Activated CD4-positive, alpha-beta T cell treated with anti-CD3 and anti-CD28 coated beads for 36 hours (primary cell): Measurements from ENCODE around the gene CATSPERB. TPM values are rescaled to one million over a fixed set of nuclear protein-coding genes. Genes with fewer than 3 reads are reported as not detected.
"Not testable (repeated sequence)": the region's sequence is repeated elsewhere in the genome, so short reads cannot be mapped to it uniquely, and the experiment has no call there.

Experiments used
- ATAC-seq: fragments of 200-7000 bp; cut with Tn5 transposase; one replicate; pipeline ENCODE4 v1.10.0; 2021; ENCODE audit warnings: mild to moderate bottlenecking, moderate library complexity
- CTCF ChIA-PET: fragments of 350-600 bp; sonication (Branson Sonifier 250); formaldehyde crosslinking; loops from one replicate; lab custom pipeline; 2021; ENCODE audit warnings: antibody characterized with exemption; lab: Charles Lee
- POLR2A ChIA-PET: fragments of 350-600 bp; sonication (Branson Sonifier 250); formaldehyde crosslinking; loops from one replicate; lab custom pipeline; 2021; ENCODE audit warnings: antibody characterized with exemption, inconsistent platforms; lab: Charles Lee
- DNase-seq: peaks from one replicate; pipeline ENCODE4 v3.0.0-alpha.2; 2020
- H3K27ac Mint-ChIP-seq: one replicate; pipeline ENCODE4 v1.8.0; 2021; ENCODE audit warnings: mixed read lengths
- H3K27me3 Mint-ChIP-seq: one replicate; pipeline ENCODE4 v1.8.0; 2021; ENCODE audit warnings: mixed read lengths
- H3K36me3 Mint-ChIP-seq: one replicate; pipeline ENCODE4 v1.8.0; 2021; ENCODE audit warnings: low read depth, mixed read lengths
- H3K4me1 Mint-ChIP-seq: one replicate; pipeline ENCODE4 v1.8.0; 2021; ENCODE audit warnings: mixed read lengths
- H3K4me3 Mint-ChIP-seq: one replicate; pipeline ENCODE4 v1.8.0; 2021; ENCODE audit warnings: mild to moderate bottlenecking, moderate library complexity, mixed read lengths
- H3K9me3 Mint-ChIP-seq: one replicate; pipeline ENCODE4 v1.8.0; 2021; ENCODE audit warnings: low read depth, mixed read lengths
- intact Hi-C, 2 experiments: fragments of 100-400 bp; cut with DNase I in 1 of 2; cut with micrococcal nuclease in 1 of 2; formaldehyde crosslinking; loops; one replicate each; pipeline versions ENCODE4 v1.14.2 to v1.15.1; 2022 to 2024; cut with DNase I, micrococcal nuclease
- total RNA-seq, 2 experiments: library from RNA; stranded (reverse); gene quantifications; one replicate each; pipeline ENCODE4 v1.2.3, GENCODE V29; 2021

CATSPERB gene
- total RNA-seq, 2 experiments from 2014 or later = 0.07 to 0.91 TPM

GRCh38 chr14:91575469-91576208, 156.2 kb downstream of the CATSPERB start:
- Mint-ChIP-seq H3K36me3 (no peaks in the 10 kb centered on the region), H3K9me3 (no peaks in the 10 kb centered on the region), H3K27ac (no peak overlapping the region), H3K27me3 (peaks cover 10% of the 10 kb centered on the region), H3K4me1 (peaks cover 18% of the 10 kb centered on the region), H3K4me3 (no peak overlapping the region)
- ChIA-PET POLR2A (interaction anchor here (0.7 kb wide), 1 partner anchor 326 kb away, joined by 5 read pairs; no protein-coding TSS in a partner anchor), CTCF (interaction anchor here (0.7 to 1.4 kb wide), 6 partner anchors 7 to 336 kb away, joined by 3 to 7 read pairs (median 4); no protein-coding TSS in a partner anchor)
- ATAC-seq (no peak), DNase-seq (no peak)
- intact Hi-C loops = no loop called here

- POLR2A ChIA-PET = no interaction called here
- intact Hi-C loops = loop anchor here in 1 of 2 experiments (1.0 kb wide), 3 partner anchors 64 to 262 kb away; partner anchors contain the start of gene PPP4R3A
- peak overlapping the region; percentile 56 for H3K27ac Mint-ChIP-seq
- H3K27me3 Mint-ChIP-seq = peaks cover 10% of the 10 kb centered on the region
- DNase-seq (peak; percentile 96), ATAC-seq (peak; percentile 91)
- H3K4me3 Mint-ChIP-seq = peak overlapping the region; percentile 76
- CTCF ChIA-PET = interaction anchor here (1.2 to 1.4 kb wide), 2 partner anchors 9 to 14 kb away, joined by 4 to 7 read pairs; no protein-coding TSS in a partner anchor
- H3K4me1 Mint-ChIP-seq = peaks cover 18% of the 10 kb centered on the region
- H3K36me3 Mint-ChIP-seq = no peaks in the 10 kb centered on the region
- no peaks in the 10 kb centered on the region for H3K9me3 Mint-ChIP-seq
These were observed 157.7 kb downstream of the CATSPERB start for GRCh38 chr14:91573894-91574837.

DNA sequence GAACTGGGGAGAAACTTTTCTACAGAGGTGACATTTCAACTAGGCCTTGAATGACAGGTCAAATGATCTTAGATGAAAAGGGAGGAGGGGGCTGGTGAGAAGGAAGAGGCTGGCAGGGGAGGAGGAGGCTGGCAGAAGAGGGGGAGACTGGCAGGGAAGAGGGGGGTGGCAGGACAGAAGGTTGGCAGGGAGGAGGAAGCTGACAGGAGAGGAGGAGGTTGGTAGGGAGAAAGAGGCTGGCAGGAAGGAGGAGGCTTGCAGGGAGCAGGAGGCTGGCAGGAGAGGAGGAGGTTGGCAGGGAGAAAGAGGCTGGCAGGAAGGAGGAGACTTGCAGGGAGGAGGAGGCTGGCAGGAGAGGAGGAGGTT, 158.4 kb downstream of the CATSPERB start:
- H3K4me3 Mint-ChIP-seq = peak overlapping the region; percentile 76
- no peaks in the 10 kb centered on the region for H3K9me3 Mint-ChIP-seq
- no peak overlapping the region for H3K27ac Mint-ChIP-seq
- H3K36me3 Mint-ChIP-seq = no peaks in the 10 kb centered on the region
- POLR2A ChIA-PET = no interaction called here
- no peak for ATAC-seq
- peaks cover 10% of the 10 kb centered on the region for H3K27me3 Mint-ChIP-seq
- DNase-seq = no peak
- peaks cover 18% of the 10 kb centered on the region for H3K4me1 Mint-ChIP-seq
- intact Hi-C loops = no loop called here
- CTCF ChIA-PET = no interaction called here

DNA sequence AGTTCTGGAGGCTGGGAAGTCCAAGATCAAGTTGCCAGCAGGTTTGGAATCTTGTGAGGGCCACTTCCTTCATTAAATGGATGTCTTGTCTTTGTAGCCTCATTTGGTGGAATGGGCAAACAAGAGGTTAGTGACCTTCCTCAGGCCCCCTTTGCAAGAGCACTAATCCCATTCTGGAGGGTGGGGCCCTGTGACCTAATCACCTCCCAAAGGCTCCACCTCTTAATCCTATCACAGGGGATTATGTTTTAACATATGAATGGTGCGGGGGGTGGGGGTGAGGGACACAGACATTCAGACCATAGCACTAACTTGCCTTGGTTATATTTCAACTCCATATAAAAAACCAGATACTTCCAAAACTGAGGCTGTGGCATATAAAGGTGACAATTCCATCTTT, 161.9 kb downstream of the CATSPERB start:
- Mint-ChIP-seq H3K36me3 (no peaks in the 10 kb centered on the region), H3K9me3 (no peaks in the 10 kb centered on the region), H3K27me3 (peaks cover 11% of the 10 kb centered on the region), H3K4me1 (peaks cover 17% of the 10 kb centered on the region), H3K27ac (no peak overlapping the region), H3K4me3 (no peak overlapping the region)
- CTCF ChIA-PET = no interaction called here
- intact Hi-C loops = no loop called here
- ATAC-seq (no peak), DNase-seq (no peak)
- POLR2A ChIA-PET = no interaction called here

- CTCF ChIA-PET = no interaction called here
- Mint-ChIP-seq H3K27me3 (peaks cover 6% of the 10 kb centered on the region), H3K9me3 (no peaks in the 10 kb centered on the region), H3K27ac (no peak overlapping the region), H3K4me3 (no peak overlapping the region), H3K36me3 (no peaks in the 10 kb centered on the region), H3K4me1 (peaks cover 9% of the 10 kb centered on the region)
- DNase-seq (no peak), ATAC-seq (no peak)
- POLR2A ChIA-PET = no interaction called here
- intact Hi-C loops = no loop called here
These were observed 162.6 kb downstream of the CATSPERB start for GRCh38 chr14:91569301-91569700.

DNA sequence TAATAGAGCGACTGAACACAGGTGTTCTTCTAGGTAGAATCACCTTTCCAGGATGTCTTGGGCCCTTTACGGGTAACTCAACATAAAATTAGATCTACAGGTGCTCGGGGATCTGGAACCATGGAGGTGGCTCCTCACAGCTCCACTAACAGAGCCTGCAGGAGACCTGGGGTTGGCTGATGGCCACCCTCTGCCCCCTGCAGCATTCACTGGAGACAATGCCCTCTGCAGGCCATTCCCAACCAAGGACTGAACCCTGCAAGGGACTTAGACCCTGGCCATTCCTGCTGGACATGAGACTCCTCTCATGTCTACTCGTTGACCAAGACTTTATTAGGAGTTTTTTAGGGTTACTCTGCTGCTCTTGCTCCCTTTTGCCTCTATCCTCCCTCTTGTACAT, 163.3 kb downstream of the CATSPERB start:
- ChIA-PET POLR2A (no interaction called here), CTCF (interaction anchor here (1.1 kb wide), 1 partner anchor 12 kb away, joined by 3 read pairs; no protein-coding TSS in a partner anchor)
- intact Hi-C loops = no loop called here
- Mint-ChIP-seq H3K4me1 (peaks cover 6% of the 10 kb centered on the region), H3K9me3 (no peaks in the 10 kb centered on the region), H3K27me3 (peaks cover 6% of the 10 kb centered on the region), H3K36me3 (no peaks in the 10 kb centered on the region), H3K27ac (no peak overlapping the region), H3K4me3 (no peak overlapping the region)
- DNase-seq (no peak), ATAC-seq (no peak)

- H3K4me1 Mint-ChIP-seq, H3K27ac Mint-ChIP-seq, POLR2A ChIA-PET, DNase-seq, intact Hi-C loops, H3K9me3 Mint-ChIP-seq, H3K27me3 Mint-ChIP-seq, ATAC-seq, H3K36me3 Mint-ChIP-seq, H3K4me3 Mint-ChIP-seq: not testable (repeated sequence)
- CTCF ChIA-PET = interaction anchor here (0.6 to 1.1 kb wide), 2 partner anchors 9 to 13 kb away, joined by 3 to 4 read pairs; no protein-coding TSS in a partner anchor
These were observed 164.1 kb downstream of the CATSPERB start for GRCh38 chr14:91567827-91568226.

DNA sequence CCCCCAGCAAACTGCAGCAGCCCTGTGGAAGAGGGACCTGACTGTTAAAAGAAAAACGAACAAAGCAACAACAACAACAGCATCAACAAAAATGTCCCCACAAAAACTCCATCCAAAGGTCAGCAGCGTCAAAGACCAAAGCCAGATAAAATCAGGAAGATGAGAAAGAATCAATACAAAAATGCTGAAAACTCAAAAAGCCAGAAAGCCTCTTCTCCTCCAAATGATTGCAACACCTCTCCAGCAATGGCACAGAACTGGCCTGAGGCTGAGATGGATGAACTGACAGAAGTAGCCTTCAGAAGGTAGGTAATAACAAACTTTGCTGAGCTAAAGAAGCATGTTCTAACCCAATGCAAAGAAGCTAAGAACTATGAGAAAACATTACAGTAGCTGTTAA, 176.4 kb downstream of the CATSPERB start:
- ATAC-seq (no peak), DNase-seq (no peak)
- Mint-ChIP-seq H3K27me3 (no peaks in the 10 kb centered on the region), H3K27ac (no peak overlapping the region), H3K9me3 (peaks cover 8% of the 10 kb centered on the region), H3K36me3 (no peaks in the 10 kb centered on the region), H3K4me1 (no peaks in the 10 kb centered on the region), H3K4me3 (no peak overlapping the region)
- ChIA-PET CTCF (no interaction called here), POLR2A (no interaction called here)
- intact Hi-C loops = no loop called here

GRCh38 chr14:91554535-91555332, 177.2 kb downstream of the CATSPERB start:
- ATAC-seq (no peak), DNase-seq (no peak)
- Mint-ChIP-seq H3K9me3 (peaks cover 8% of the 10 kb centered on the region), H3K36me3 (no peaks in the 10 kb centered on the region), H3K4me3 (no peak overlapping the region), H3K27me3 (no peaks in the 10 kb centered on the region), H3K27ac (no peak overlapping the region), H3K4me1 (no peaks in the 10 kb centered on the region)
- intact Hi-C loops = no loop called here
- CTCF ChIA-PET = no interaction called here
- POLR2A ChIA-PET = no interaction called here

DNA sequence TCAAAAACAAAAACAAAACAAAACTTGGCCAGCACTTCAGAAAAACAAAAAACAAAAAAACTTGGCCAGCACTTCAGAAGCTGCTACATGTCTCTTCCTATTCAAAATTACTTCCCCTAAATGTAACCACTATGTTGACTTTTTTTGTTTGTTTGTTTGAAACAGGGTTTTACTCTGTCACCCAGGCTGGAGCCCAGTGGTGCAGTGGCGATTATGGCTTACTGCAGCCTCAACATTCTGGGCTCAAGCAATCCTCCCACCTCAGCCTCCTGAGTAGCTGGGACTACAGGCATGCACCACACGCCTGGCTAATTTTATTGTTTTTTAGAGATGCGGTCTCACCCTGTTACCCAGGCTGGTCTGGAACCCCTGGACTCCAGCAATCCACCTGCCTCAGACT, 183.8 kb downstream of the CATSPERB start:
- no peak overlapping the region for H3K27ac Mint-ChIP-seq
- intact Hi-C loops = no loop called here
- H3K4me1 Mint-ChIP-seq = no peaks in the 10 kb centered on the region
- POLR2A ChIA-PET = interaction anchor here (0.6 kb wide), 1 partner anchor 31 kb away, joined by 3 read pairs; no protein-coding TSS in a partner anchor
- H3K9me3 Mint-ChIP-seq = no peaks in the 10 kb centered on the region
- no peaks in the 10 kb centered on the region for H3K36me3 Mint-ChIP-seq
- no peak overlapping the region for H3K4me3 Mint-ChIP-seq
- no peak for DNase-seq
- ATAC-seq = no peak
- peaks cover 2% of the 10 kb centered on the region for H3K27me3 Mint-ChIP-seq
- CTCF ChIA-PET = interaction anchor here (0.9 kb wide), 1 partner anchor 64 kb away, joined by 3 read pairs; no protein-coding TSS in a partner anchor
